HG02798 (cell line): ENCODE data around the gene TUBGCP3.
A peak's percentile ranks its signal among the peaks of the same experiment; 100 is the strongest.

ENCODE experiments used
- ATAC-seq: cut with Tn5 transposase; IDR thresholded peaks from one replicate; pipeline ENCODE4 v1.9.1; 2021; ENCODE audit warnings: mild to moderate bottlenecking; ENCODE audit not compliant: unreplicated experiment, poor library complexity

TUBGCP3 gene

GRCh38 chr13:112545856-112546255 lies 42.1 kb downstream of the TUBGCP3 start:
- no peak for ATAC-seq

- ATAC-seq = no peak
Observed at GRCh38 chr13:112532837-112533745, 54.9 kb downstream of the TUBGCP3 start.

- ATAC-seq = no peak
Observed at GRCh38 chr13:112531263-112531794, 56.6 kb downstream of the TUBGCP3 start.

GRCh38 chr13:112530861-112531260 lies 57.1 kb downstream of the TUBGCP3 start:
- ATAC-seq = no peak

GRCh38 chr13:112529216-112529615 lies 58.7 kb downstream of the TUBGCP3 start:
- no peak for ATAC-seq

GRCh38 chr13:112526146-112526853 lies 61.7 kb downstream of the TUBGCP3 start:
- no peak for ATAC-seq

GRCh38 chr13:112525356-112525945 lies 62.5 kb downstream of the TUBGCP3 start:
- no peak for ATAC-seq

GRCh38 chr13:112522578-112522977 lies 65.4 kb downstream of the TUBGCP3 start:
- no peak for ATAC-seq

- ATAC-seq = peak; percentile 84
Observed at GRCh38 chr13:112521073-112521685, 66.8 kb downstream of the TUBGCP3 start.

GRCh38 chr13:112519517-112520060 lies 68.4 kb downstream of the TUBGCP3 start:
- no peak for ATAC-seq

- no peak for ATAC-seq
Observed at GRCh38 chr13:112516218-112516617, 71.7 kb downstream of the TUBGCP3 start.

GRCh38 chr13:112513761-112514160 lies 74.2 kb downstream of the TUBGCP3 start:
- no peak for ATAC-seq

- ATAC-seq = no peak
Observed at GRCh38 chr13:112510987-112511685, 76.8 kb downstream of the TUBGCP3 start.

GRCh38 chr13:112510002-112510780 lies 77.8 kb downstream of the TUBGCP3 start:
- ATAC-seq = no peak

- no peak for ATAC-seq
Observed at GRCh38 chr13:112509190-112509589, 78.8 kb downstream of the TUBGCP3 start.

- ATAC-seq = no peak
Observed at GRCh38 chr13:112506046-112506445, 81.9 kb downstream of the TUBGCP3 start.

GRCh38 chr13:112496166-112496565 lies 91.8 kb downstream of the TUBGCP3 start:
- no peak for ATAC-seq

- ATAC-seq = no peak
Observed at GRCh38 chr13:112495465-112495864, 92.5 kb downstream of the TUBGCP3 start.

- ATAC-seq = no peak
Observed at GRCh38 chr13:112489199-112489598, 98.8 kb downstream of the TUBGCP3 start.
